SU-DHL-6 (cell line): ENCODE measurements around the gene SMARCD3.

Experiments used
- CTCF ChIP-seq: fragments of 200-600 bp; sonication (generic); IDR thresholded peaks from one replicate; pipeline ENCODE4 v1.5.1; 2017; ENCODE audit warnings: antibody characterized with exemption, mild to moderate bottlenecking, low read length, moderate library complexity; ENCODE audit not compliant: insufficient read depth, poor library complexity, severe bottlenecking
- EZH2phosphoT487 ChIP-seq: fragments of 200-600 bp; sonication (generic), shearing (Covaris generic); conservative IDR thresholded peaks from 2 replicates; pipeline ENCODE4 v1.6.1; 2018; ENCODE audit warnings: mild to moderate bottlenecking, antibody characterized with exemption, low read length, moderate library complexity, mixed read lengths

- no peak for TF ChIP-seq CTCF
- TF ChIP-seq EZH2phosphoT487, result no peak
These were observed 1.5 kb downstream of the SMARCD3 start for GRCh38 chr7:151246851-151247580.
